Mesendoderm (in vitro differentiated cells): ENCODE results near the gene BTBD19.
"Not testable (repeated sequence)": the region's sequence is repeated elsewhere in the genome, so short reads cannot be mapped to it uniquely, and the experiment has no call there.

Experiments
- DNase-seq: peaks from one replicate; pipeline ENCODE4 v3.0.0; 2013
- H2AK5ac ChIP-seq: 2 replicates; pipeline ENCODE4 v1.6.1; 2013; ENCODE audit warnings: low read length, inconsistent platforms
- H2BK120ac ChIP-seq: 2 replicates; pipeline ENCODE4 v1.6.1; 2013; ENCODE audit warnings: low read depth, mild to moderate bottlenecking, low read length, moderate library complexity, mixed read lengths
- H2BK15ac ChIP-seq: replicated peaks from 2 replicates; pipeline ENCODE4 v1.6.1; 2013; ENCODE audit warnings: low read depth, mild to moderate bottlenecking, moderate library complexity
- H2BK5ac ChIP-seq: 2 replicates; pipeline ENCODE4 v1.6.1; 2013; ENCODE audit warnings: low read length, inconsistent platforms
- H3K18ac ChIP-seq: 2 replicates; pipeline ENCODE4 v1.6.1; 2013; ENCODE audit warnings: mild to moderate bottlenecking, low read length, mixed read lengths
- H3K23ac ChIP-seq: one replicate; pipeline ENCODE4 v1.6.1; 2013; ENCODE audit warnings: low read length
- H3K27ac ChIP-seq: 2 replicates; pipeline ENCODE4 v1.5.1; 2013; ENCODE audit warnings: low read depth, mild to moderate bottlenecking, inconsistent platforms, low read length, moderate library complexity
- H3K27me3 ChIP-seq: 2 replicates; pipeline ENCODE4 v1.6.1; 2013; ENCODE audit warnings: low read length, control low read depth, mild to moderate bottlenecking, inconsistent platforms; ENCODE audit not compliant: insufficient read depth, poor library complexity
- H3K36me3 ChIP-seq: 2 replicates; pipeline ENCODE4 v1.6.1; 2013; ENCODE audit warnings: low read length, inconsistent platforms; ENCODE audit not compliant: control insufficient read depth, insufficient read depth
- H3K4ac ChIP-seq: one replicate; pipeline ENCODE4 v1.6.1; 2013; ENCODE audit warnings: low read depth, mild to moderate bottlenecking, low read length, moderate library complexity
- H3K4me1 ChIP-seq: 2 replicates; pipeline ENCODE4 v1.6.1; 2013; ENCODE audit warnings: low read depth, low read length, inconsistent platforms; ENCODE audit not compliant: control insufficient read depth
- H3K4me2 ChIP-seq: 2 replicates; pipeline ENCODE4 v1.6.1; 2013; ENCODE audit warnings: low read length
- H3K4me3 ChIP-seq: 2 replicates; pipeline ENCODE4 v1.5.1; 2013; ENCODE audit warnings: mild to moderate bottlenecking, low read length
- H3K56ac ChIP-seq: one replicate; pipeline ENCODE4 v1.6.1; 2013; ENCODE audit warnings: low read length
- H3K79me1 ChIP-seq: 2 replicates; pipeline ENCODE4 v1.6.1; 2013; ENCODE audit warnings: low read length, inconsistent platforms
- H3K79me2 ChIP-seq: 2 replicates; pipeline ENCODE4 v1.6.1; 2013; ENCODE audit warnings: mild to moderate bottlenecking, low read length; ENCODE audit not compliant: control insufficient read depth, insufficient read depth
- H3K9ac ChIP-seq: 2 replicates; pipeline ENCODE4 v1.6.1; 2013; ENCODE audit warnings: low read length, inconsistent platforms
- H4K5ac ChIP-seq: one replicate; pipeline ENCODE4 v1.6.1; 2013; ENCODE audit warnings: low read length
- H4K8ac ChIP-seq: one replicate; pipeline ENCODE4 v1.6.1; 2013; ENCODE audit warnings: low read depth, mild to moderate bottlenecking, control low read depth, low read length, moderate library complexity
- WGBS: extraction: QIAGEN DNeasy Blood & Tissue Kit; methylation state at CpG from one replicate; pipeline ENCODE4 v1.1.7; 2013; ENCODE audit warnings: low lambda C conversion rate, missing lambda C conversion rate; ENCODE audit not compliant: insufficient coverage; ENCODE audit errors: extremely low coverage; 5-methylcytosine and 5-hydroxymethylcytosine counted together

BTBD19 gene

GRCh38 chr1:44822981-44823451 lies 14.7 kb downstream of the BTBD19 start:
- Histone ChIP-seq H3K4ac (no peak overlapping the region), H4K5ac (no peak overlapping the region), H3K27me3 (no peaks in the 10 kb centered on the region), H3K27ac (no peak overlapping the region), H2BK120ac (no peak overlapping the region), H3K23ac (peak overlapping the region; percentile 66), H2BK15ac (no peak overlapping the region), H3K4me2 (no peak overlapping the region), H3K9ac (no peak overlapping the region), H3K56ac (no peak overlapping the region), H4K8ac (no peak overlapping the region), H2AK5ac (no peak overlapping the region), H3K79me1 (no peaks in the 10 kb centered on the region), H3K18ac (no peak overlapping the region), H3K4me3 (no peak overlapping the region), H2BK5ac (no peak overlapping the region), H3K36me3 (no peaks in the 10 kb centered on the region), H3K4me1 (peaks cover 3% of the 10 kb centered on the region), H3K79me2 (no peaks in the 10 kb centered on the region)
- WGBS, result no CpG with 5 or more reads among the region's 15 CpGs
- DNase-seq, result no peak

GRCh38 chr1:44824392-44824791 lies 16.1 kb downstream of the BTBD19 start:
- H3K4me1 ChIP-seq, H3K36me3 ChIP-seq, H3K79me1 ChIP-seq, H2AK5ac ChIP-seq, H4K5ac ChIP-seq, H3K4me2 ChIP-seq, H3K79me2 ChIP-seq, H3K56ac ChIP-seq, H4K8ac ChIP-seq, H2BK120ac ChIP-seq, H3K4me3 ChIP-seq, H3K27ac ChIP-seq, H2BK15ac ChIP-seq, DNase-seq, H2BK5ac ChIP-seq, H3K27me3 ChIP-seq, H3K9ac ChIP-seq, H3K4ac ChIP-seq, H3K18ac ChIP-seq, H3K23ac ChIP-seq: not testable (repeated sequence)
- no CpG with 5 or more reads among the region's 6 CpGs for WGBS

- no peak overlapping the region for H2AK5ac ChIP-seq
- no peak overlapping the region for H4K8ac ChIP-seq
- H3K79me2 ChIP-seq, result no peaks in the 10 kb centered on the region
- H3K4me1 ChIP-seq, result no peaks in the 10 kb centered on the region
- no peak overlapping the region for H3K4me2 ChIP-seq
- H3K9ac ChIP-seq, result no peak overlapping the region
- no peak overlapping the region for H2BK5ac ChIP-seq
- no peak overlapping the region for H3K4ac ChIP-seq
- H3K79me1 ChIP-seq, result no peaks in the 10 kb centered on the region
- DNase-seq, result no peak
- H3K36me3 ChIP-seq, result no peaks in the 10 kb centered on the region
- peak overlapping the region; percentile 15 for H3K56ac ChIP-seq
- H3K23ac ChIP-seq, result no peak overlapping the region
- H3K18ac ChIP-seq, result no peak overlapping the region
- WGBS, result no CpG with 5 or more reads among the region's 24 CpGs
- no peak overlapping the region for H4K5ac ChIP-seq
- H3K4me3 ChIP-seq, result no peak overlapping the region
- H2BK15ac ChIP-seq, result no peak overlapping the region
- no peaks in the 10 kb centered on the region for H3K27me3 ChIP-seq
- H2BK120ac ChIP-seq, result no peak overlapping the region
- H3K27ac ChIP-seq, result no peak overlapping the region
Observed at GRCh38 chr1:44826375-44827196, 18.3 kb downstream of the BTBD19 start.

GRCh38 chr1:44827197-44828002 lies 19.1 kb downstream of the BTBD19 start:
- Histone ChIP-seq H3K79me2 (no peaks in the 10 kb centered on the region), H2BK15ac (no peak overlapping the region), H3K56ac (peak overlapping the region; percentile 15), H3K18ac (no peak overlapping the region), H4K5ac (no peak overlapping the region), H3K36me3 (no peaks in the 10 kb centered on the region), H3K27ac (no peak overlapping the region), H2BK120ac (no peak overlapping the region), H3K23ac (no peak overlapping the region), H3K79me1 (no peaks in the 10 kb centered on the region), H3K4ac (no peak overlapping the region), H3K4me3 (no peak overlapping the region), H2AK5ac (no peak overlapping the region), H3K9ac (no peak overlapping the region), H3K4me2 (no peak overlapping the region), H3K4me1 (no peaks in the 10 kb centered on the region), H3K27me3 (no peaks in the 10 kb centered on the region), H2BK5ac (no peak overlapping the region), H4K8ac (no peak overlapping the region)
- no CpG with 5 or more reads among the region's 28 CpGs for WGBS
- peak; percentile 56 for DNase-seq

- H4K5ac ChIP-seq, result no peak overlapping the region
- no peak overlapping the region for H2AK5ac ChIP-seq
- H4K8ac ChIP-seq, result no peak overlapping the region
- no peak overlapping the region for H2BK15ac ChIP-seq
- no peaks in the 10 kb centered on the region for H3K79me1 ChIP-seq
- no peaks in the 10 kb centered on the region for H3K36me3 ChIP-seq
- no peak overlapping the region for H3K4ac ChIP-seq
- no CpG with 5 or more reads among the region's 21 CpGs for WGBS
- H3K27me3 ChIP-seq, result no peaks in the 10 kb centered on the region
- DNase-seq, result no peak
- H3K4me3 ChIP-seq, result no peak overlapping the region
- H3K79me2 ChIP-seq, result no peaks in the 10 kb centered on the region
- no peak overlapping the region for H3K9ac ChIP-seq
- H2BK120ac ChIP-seq, result no peak overlapping the region
- H3K56ac ChIP-seq, result no peak overlapping the region
- no peak overlapping the region for H3K27ac ChIP-seq
- H3K18ac ChIP-seq, result no peak overlapping the region
- no peak overlapping the region for H3K4me2 ChIP-seq
- no peak overlapping the region for H3K23ac ChIP-seq
- H2BK5ac ChIP-seq, result no peak overlapping the region
- no peaks in the 10 kb centered on the region for H3K4me1 ChIP-seq
Observed at GRCh38 chr1:44828003-44828651, 19.8 kb downstream of the BTBD19 start.
